AG10803 (cell line): ENCODE data around the gene SLC39A6.

ENCODE experiments used
- DNase-seq: peaks from one replicate; pipeline ENCODE4 v3.0.0; 2010; ENCODE audit warnings: low read depth
- H3K4me3 ChIP-seq: 2 replicates; pipeline ENCODE4 v1.5.1; 2011; ENCODE audit warnings: mild to moderate bottlenecking, low read length, control low read depth
- TF ChIP-seq, protein P1 (sequence below): conservative IDR thresholded peaks from 2 replicates; pipeline ENCODE4 v1.5.1; 2011; ENCODE audit warnings: mild to moderate bottlenecking, low read length, control low read depth, inconsistent platforms

Gene SLC39A6

DNA sequence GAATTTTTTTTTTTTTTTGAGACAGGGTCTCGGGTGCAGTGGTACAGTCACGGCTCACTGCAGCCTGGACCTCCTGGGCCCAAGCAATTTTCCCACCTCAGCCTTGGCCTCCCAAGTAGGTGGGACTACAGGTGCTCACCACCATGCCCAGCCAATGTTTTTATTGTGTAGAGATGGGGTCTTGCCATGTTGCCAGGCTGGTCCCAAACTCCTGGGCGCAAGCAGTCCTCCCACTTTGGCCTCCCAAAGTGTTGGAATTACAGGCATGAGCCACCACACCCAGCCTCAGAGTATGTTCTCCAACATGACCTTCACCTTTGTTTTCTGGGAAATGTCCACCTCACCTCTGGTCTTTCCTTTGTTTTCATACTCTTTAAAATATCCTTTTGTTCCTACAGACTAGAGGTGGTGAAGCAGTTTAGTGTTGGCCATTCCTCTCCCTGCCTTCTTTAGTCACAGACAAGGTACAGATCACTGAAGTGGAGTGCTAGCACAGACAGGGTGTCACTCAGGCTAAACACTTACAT lies 38.6 kb upstream of the SLC39A6 start:
- H3K4me3 ChIP-seq: no peak overlapping the region
- no peak for DNase-seq
- TF ChIP-seq, protein P1, sequence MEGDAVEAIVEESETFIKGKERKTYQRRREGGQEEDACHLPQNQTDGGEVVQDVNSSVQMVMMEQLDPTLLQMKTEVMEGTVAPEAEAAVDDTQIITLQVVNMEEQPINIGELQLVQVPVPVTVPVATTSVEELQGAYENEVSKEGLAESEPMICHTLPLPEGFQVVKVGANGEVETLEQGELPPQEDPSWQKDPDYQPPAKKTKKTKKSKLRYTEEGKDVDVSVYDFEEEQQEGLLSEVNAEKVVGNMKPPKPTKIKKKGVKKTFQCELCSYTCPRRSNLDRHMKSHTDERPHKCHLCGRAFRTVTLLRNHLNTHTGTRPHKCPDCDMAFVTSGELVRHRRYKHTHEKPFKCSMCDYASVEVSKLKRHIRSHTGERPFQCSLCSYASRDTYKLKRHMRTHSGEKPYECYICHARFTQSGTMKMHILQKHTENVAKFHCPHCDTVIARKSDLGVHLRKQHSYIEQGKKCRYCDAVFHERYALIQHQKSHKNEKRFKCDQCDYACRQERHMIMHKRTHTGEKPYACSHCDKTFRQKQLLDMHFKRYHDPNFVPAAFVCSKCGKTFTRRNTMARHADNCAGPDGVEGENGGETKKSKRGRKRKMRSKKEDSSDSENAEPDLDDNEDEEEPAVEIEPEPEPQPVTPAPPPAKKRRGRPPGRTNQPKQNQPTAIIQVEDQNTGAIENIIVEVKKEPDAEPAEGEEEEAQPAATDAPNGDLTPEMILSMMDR: no peak

DNA sequence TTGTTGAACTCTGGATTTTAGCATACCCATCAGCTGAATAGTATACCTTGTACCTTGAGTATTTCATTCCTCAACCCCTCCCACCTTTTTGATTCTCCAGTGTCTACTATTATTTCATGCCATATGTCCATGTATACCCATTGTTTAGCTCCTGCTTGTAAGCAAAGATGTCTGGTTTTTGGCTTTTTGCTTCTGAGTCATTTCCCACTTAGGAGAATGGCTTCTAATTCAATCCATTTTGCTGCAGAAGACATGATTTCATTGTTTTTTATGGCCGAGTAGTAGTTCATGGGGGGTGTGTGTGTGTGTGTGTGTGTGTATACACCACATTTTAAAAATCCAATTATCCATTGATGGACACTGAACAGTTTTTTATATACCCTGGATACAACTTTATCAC lies 33.8 kb upstream of the SLC39A6 start:
- H3K4me3 ChIP-seq: no peak overlapping the region
- TF ChIP-seq, protein P1: no peak
- no peak for DNase-seq

DNA sequence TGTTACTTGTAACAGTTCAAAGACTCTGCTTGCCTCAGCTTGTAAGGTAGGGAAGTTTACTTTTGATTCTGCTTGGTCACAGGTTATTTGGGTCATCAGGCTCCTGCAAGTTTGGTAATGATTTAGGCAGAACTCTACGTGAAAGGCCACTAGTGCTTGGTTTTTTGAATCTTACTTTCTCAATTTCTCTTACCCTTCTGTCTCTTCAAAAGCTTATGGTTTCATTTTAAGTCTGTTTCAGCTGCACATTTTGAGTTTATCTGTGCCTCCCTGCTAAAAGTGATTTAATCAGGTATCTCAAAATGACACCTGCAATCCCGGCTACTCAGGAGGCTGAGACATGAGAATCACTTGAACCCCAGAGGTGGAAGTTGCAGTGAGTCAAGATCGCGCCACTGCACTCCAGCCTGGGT lies 31.8 kb upstream of the SLC39A6 start:
- TF ChIP-seq, protein P1: no peak
- DNase-seq: no peak
- no peak overlapping the region for H3K4me3 ChIP-seq

DNA sequence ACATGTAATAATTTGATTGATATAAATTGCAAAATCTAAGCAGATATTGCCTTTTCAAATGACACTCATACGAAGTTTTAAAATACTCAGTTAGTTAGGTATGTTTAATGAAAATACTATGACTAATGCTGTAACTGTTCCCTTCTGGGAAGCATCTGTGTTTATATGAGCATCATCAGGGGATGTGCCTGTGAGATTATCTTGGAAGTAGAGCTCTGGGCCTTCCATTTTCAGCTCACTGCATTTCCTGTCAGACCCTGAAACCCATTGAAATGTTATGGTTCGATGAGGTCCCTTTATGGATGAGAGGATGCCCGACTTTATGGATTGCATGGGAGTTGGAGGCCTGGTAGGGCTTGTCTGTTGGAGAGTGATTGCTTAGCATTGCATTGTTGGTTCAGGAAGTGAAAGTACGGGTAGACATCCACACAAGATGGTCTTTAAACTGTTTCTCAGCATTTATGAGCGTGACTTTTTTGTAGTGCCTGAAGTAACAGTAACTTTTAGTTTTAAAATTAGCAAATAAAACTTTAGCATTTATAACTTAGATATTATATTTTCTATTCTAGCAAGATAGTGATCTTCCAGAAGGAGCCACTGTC lies 29.2 kb upstream of the SLC39A6 start:
- DNase-seq: peak; percentile 77
- no peak overlapping the region for H3K4me3 ChIP-seq
- TF ChIP-seq, protein P1: no peak

DNA sequence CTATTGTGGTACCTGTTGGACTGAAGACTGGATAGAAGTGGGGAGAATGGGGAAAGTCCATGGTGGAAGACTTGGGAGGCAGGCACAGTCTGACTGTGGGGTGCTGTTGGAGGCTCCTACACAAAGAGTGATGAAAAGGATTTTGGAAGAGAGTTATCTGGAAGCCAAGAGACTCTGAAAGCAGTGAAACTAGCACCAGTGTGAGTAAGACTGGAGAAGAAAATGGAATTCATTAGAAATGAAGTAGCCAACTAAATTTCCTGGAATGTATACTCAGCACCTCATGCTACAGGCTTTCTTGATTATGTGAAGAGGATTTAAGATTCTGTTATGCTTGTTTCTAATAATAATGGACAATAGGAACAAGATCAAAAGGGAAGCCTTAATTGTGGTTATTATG lies 28.3 kb upstream of the SLC39A6 start:
- peak; percentile 48 for DNase-seq
- TF ChIP-seq, protein P1: no peak

DNA sequence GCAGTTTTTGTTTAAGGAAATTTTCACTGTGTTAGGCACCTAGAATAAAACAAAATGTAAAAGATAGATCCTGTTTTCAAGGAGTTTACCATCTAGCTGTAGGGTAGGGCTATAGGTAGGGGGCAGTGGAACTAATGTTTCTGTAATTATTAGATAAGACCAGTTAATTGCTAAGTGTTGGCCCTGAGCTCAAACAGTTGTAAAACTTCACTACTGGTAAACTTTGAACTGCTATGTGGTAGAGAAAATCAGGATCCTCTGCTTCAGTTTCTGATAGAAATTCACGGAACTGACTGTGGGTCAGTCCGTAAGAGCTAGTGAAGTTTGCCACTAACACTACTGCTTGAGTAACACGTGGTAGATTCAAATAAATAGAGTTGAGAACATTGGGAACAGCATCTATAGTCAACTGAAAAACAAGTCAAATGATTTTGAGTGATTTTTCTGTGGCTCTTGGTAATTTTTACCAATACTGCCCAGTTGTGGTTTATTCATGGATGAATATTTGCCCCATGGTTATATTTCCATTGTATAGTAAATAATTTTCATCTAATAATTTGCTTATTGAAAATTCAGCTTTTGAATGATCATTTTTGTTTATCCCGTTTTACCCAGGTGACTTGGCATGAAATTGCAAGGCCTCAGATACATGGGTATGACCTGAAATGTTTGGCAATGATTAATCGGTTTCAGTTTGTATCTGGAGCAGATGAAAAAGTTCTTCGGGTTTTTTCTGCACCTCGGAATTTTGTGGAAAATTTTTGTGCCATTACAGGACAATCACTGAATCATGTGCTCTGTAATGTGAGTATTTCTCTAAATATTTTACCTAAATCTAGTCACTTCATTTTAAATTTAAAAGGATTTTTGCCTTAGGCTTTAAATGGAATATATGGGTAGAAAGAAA lies 27.0 kb upstream of the SLC39A6 start:
- DNase-seq: peak; percentile 29
- H3K4me3 ChIP-seq: no peak overlapping the region
- TF ChIP-seq, protein P1: no peak

More for the DNA sequence above, 28.3 kb upstream of the SLC39A6 start:
- no peak overlapping the region for H3K4me3 ChIP-seq
